Chondrocyte (in vitro differentiated cells): ENCODE measurements around the gene WWC1. TPM values are rescaled to one million over a fixed set of nuclear protein-coding genes. Genes with fewer than 3 reads are reported as not detected.

Experiments
- DNase-seq: peaks from one replicate; pipeline ENCODE4 v3.0.0; 2021; ENCODE audit warnings: mixed read lengths, low spot score
- H3K27ac Mint-ChIP-seq: one replicate; pipeline ENCODE4 v1.8.0; 2021; ENCODE audit warnings: mild to moderate bottlenecking, moderate library complexity, mixed read lengths; ENCODE audit not compliant: unreplicated experiment
- H3K27me3 Mint-ChIP-seq: 2 replicates; pipeline ENCODE4 v1.8.0; 2021; ENCODE audit warnings: low read depth, mixed read lengths
- H3K36me3 Mint-ChIP-seq: 2 replicates; pipeline ENCODE4 v1.8.0; 2021; ENCODE audit warnings: low read depth, mixed read lengths
- H3K4me1 Mint-ChIP-seq: 2 replicates; pipeline ENCODE4 v1.8.0; 2021; ENCODE audit warnings: low read depth, mild to moderate bottlenecking, mixed read lengths
- H3K4me3 Mint-ChIP-seq: one replicate; pipeline ENCODE4 v1.8.0; 2021; ENCODE audit warnings: mild to moderate bottlenecking, moderate library complexity, mixed read lengths; ENCODE audit not compliant: unreplicated experiment
- H3K9me3 Mint-ChIP-seq: 2 replicates; pipeline ENCODE4 v1.8.0; 2021; ENCODE audit warnings: low read depth, mixed read lengths
- total RNA-seq: library from RNA; stranded (reverse); gene quantifications from 3 replicates; pipeline ENCODE4 v1.2.1, GENCODE V29; 2021
- TF ChIP-seq, protein P1 (sequence below): fragments of 200-600 bp; sonication (generic); IDR thresholded peaks from 2 replicates; pipeline ENCODE4 v1.5.0; 2021; ENCODE audit warnings: antibody characterized with exemption, mild to moderate bottlenecking, moderate library complexity

WWC1 gene
- total RNA-seq, 1 donor from 2014 or later: 2.1 TPM

DNA sequence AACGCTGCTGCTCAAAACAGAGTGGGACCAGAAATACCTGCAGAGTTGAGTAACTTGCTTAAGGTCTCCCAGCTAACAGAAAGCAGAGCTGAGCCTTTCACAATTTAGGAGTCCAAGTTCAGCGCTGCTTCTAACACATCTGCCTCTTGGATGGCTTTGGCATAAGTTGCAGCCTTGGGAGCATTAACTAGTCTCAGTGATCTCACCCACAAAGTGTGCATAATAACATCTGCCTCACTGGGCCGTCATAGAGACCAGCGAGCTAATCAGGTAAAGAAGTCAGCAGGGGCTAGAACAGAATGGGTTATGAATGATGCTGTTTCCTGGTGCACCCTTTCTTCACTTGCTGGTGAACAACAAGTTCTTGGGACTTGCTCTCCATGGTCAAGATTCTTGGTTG, 36.5 kb downstream of the WWC1 start:
- peaks cover 9% of the 10 kb centered on the region for H3K4me1 Mint-ChIP-seq
- TF ChIP-seq, protein P1, sequence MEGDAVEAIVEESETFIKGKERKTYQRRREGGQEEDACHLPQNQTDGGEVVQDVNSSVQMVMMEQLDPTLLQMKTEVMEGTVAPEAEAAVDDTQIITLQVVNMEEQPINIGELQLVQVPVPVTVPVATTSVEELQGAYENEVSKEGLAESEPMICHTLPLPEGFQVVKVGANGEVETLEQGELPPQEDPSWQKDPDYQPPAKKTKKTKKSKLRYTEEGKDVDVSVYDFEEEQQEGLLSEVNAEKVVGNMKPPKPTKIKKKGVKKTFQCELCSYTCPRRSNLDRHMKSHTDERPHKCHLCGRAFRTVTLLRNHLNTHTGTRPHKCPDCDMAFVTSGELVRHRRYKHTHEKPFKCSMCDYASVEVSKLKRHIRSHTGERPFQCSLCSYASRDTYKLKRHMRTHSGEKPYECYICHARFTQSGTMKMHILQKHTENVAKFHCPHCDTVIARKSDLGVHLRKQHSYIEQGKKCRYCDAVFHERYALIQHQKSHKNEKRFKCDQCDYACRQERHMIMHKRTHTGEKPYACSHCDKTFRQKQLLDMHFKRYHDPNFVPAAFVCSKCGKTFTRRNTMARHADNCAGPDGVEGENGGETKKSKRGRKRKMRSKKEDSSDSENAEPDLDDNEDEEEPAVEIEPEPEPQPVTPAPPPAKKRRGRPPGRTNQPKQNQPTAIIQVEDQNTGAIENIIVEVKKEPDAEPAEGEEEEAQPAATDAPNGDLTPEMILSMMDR: no peak
- H3K4me3 Mint-ChIP-seq: no peak overlapping the region
- no peak for DNase-seq
- peaks cover 6% of the 10 kb centered on the region for H3K27me3 Mint-ChIP-seq
- no peak overlapping the region for H3K27ac Mint-ChIP-seq
- no peaks in the 10 kb centered on the region for H3K9me3 Mint-ChIP-seq
- H3K36me3 Mint-ChIP-seq: no peaks in the 10 kb centered on the region

DNA sequence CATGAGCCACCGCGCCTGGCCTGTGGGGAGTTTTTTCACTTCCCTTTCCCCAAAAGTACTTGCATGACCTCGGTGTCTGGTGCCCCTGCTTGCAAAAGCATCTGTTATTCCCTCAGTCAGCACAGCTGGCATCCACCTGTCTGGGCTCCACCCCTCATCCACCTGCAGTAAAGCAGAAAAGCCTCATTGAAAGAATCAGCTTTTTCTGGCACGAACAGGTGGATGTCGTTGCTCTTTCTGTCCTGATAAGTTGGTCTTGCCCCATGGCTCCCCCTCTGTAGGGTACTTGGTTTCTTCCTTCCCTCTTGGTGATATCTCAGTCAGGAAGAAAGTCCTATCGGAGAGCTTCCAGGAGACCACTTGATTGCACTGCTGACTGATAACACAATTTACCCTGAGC, 37.4 kb downstream of the WWC1 start:
- Mint-ChIP-seq H3K4me3 (no peak overlapping the region), H3K27me3 (peaks cover 6% of the 10 kb centered on the region), H3K36me3 (no peaks in the 10 kb centered on the region), H3K4me1 (peaks cover 9% of the 10 kb centered on the region), H3K27ac (no peak overlapping the region), H3K9me3 (no peaks in the 10 kb centered on the region)
- TF ChIP-seq, protein P1: no peak
- no peak for DNase-seq

DNA sequence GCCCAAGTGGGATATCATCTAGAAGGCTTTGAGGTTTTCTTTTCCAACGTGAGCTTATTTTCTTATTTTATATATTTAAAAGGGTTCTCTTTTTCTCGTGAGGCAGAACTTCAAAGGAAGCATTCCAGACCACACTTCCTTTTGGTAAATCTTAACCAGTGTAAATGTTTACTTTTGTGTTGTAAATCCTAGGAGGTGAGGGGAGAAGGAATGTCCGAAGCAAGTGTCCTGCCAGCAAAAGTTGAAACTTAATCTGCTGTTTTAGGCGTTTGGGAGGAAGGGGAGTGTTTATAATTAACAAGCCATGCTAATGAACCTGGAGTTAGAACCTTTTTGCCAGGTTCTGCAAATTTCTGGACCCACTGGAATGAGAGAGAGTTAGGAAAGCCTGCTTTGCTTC, 37.9 kb downstream of the WWC1 start:
- TF ChIP-seq, protein P1: no peak
- no peaks in the 10 kb centered on the region for H3K9me3 Mint-ChIP-seq
- peaks cover 12% of the 10 kb centered on the region for H3K4me1 Mint-ChIP-seq
- no peak overlapping the region for H3K4me3 Mint-ChIP-seq
- peaks cover 6% of the 10 kb centered on the region for H3K27me3 Mint-ChIP-seq
- no peak for DNase-seq
- H3K27ac Mint-ChIP-seq: no peak overlapping the region
- H3K36me3 Mint-ChIP-seq: no peaks in the 10 kb centered on the region

DNA sequence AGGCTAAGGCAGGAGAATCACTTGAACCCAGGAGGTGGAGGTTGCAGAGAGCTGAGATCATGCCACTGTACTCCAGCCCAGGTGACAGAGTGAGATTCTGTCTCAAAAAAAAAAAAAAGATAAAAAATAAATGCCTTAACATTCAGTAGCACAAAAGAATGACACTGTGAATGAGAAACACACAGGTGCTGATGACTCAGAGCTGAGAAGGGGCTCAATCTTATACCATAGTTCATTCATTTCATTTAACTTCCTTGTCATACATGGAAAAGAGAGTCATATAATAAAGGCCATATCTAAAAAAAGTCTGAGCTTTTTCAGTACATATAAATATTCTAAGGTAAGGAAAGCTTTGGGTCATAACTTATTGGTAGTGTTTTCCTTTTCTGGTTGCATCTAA, 40.6 kb downstream of the WWC1 start:
- H3K9me3 Mint-ChIP-seq: no peaks in the 10 kb centered on the region
- peaks cover 6% of the 10 kb centered on the region for H3K27me3 Mint-ChIP-seq
- no peak for DNase-seq
- H3K27ac Mint-ChIP-seq: no peak overlapping the region
- no peak overlapping the region for H3K4me3 Mint-ChIP-seq
- H3K36me3 Mint-ChIP-seq: no peaks in the 10 kb centered on the region
- TF ChIP-seq, protein P1: no peak
- peaks cover 19% of the 10 kb centered on the region for H3K4me1 Mint-ChIP-seq

DNA sequence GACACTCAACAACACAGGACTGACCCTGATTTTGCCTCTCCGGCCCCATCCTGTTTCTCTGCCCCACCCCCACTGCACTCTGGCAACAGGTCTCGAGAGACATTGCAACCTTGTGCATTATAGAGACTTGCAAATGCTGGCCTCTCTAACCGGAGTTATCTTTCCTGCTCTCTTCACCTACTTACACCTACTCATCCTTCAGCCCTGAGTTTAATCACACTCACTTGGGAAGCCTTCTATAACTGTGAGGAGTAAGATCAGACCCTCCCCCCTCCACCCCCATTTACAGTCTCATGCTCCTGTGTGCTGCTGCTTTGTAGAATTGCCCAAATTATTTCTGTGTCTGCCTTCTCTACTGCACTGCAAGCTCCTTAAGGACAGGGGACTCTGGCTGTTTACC, 42.8 kb downstream of the WWC1 start:
- no peaks in the 10 kb centered on the region for H3K9me3 Mint-ChIP-seq
- peaks cover 6% of the 10 kb centered on the region for H3K27me3 Mint-ChIP-seq
- H3K4me3 Mint-ChIP-seq: no peak overlapping the region
- peaks cover 14% of the 10 kb centered on the region for H3K4me1 Mint-ChIP-seq
- no peaks in the 10 kb centered on the region for H3K36me3 Mint-ChIP-seq
- DNase-seq: no peak
- TF ChIP-seq, protein P1: no peak
- no peak overlapping the region for H3K27ac Mint-ChIP-seq
